Left cardiac atrium (tissue), 4 donors: ENCODE data around the gene THEMIS2. TPM values are rescaled to one million over a fixed set of nuclear protein-coding genes. Genes with fewer than 3 reads are reported as not detected.

Source experiments
- ATAC-seq, 2 donors: fragments of 200-7000 bp; cut with Tn5 transposase; one replicate each; pipeline ENCODE4 v1.9.1; 2020; ENCODE audit warnings: mild to moderate bottlenecking in 2 of 2, moderate library complexity in 2 of 2
- DNase-seq: peaks from one replicate; pipeline ENCODE4 v3.0.0-alpha.2; 2020
- intact Hi-C, 2 donors: fragments of 100-400 bp; cut with DNase I; formaldehyde crosslinking; loops; one replicate each; pipeline versions ENCODE4 v1.14.1 to v1.15.1; 2022 to 2023
- total RNA-seq, 2 donors: library from RNA; stranded (reverse); fragmentation: NEBNext Ultra II Directional; extraction: Animal tissue kit (Norgen Biotek cat#: 25700); gene quantifications; one replicate each; pipeline ENCODE4 v1.2.1, GENCODE V29; 2021
- donor health status: DM: no; HTN: yes; CAD: no.
- donor health status: DM: no; HTN: yes; CAD: no; lungs with severe emphysema.
- donor health status: DM: yes; HTN: yes; CAD: no.
- donor health status: Dilated cardiomyopathy.

The THEMIS2 gene
- total RNA-seq, 2 donors from 2014 or later = 12.0 to 15.6 TPM

GRCh38 chr1:27931184-27931583 lies 58.8 kb downstream of the THEMIS2 start:
- ATAC-seq = no peak
- DNase-seq = no peak
- intact Hi-C loops = no loop called here

GRCh38 chr1:27931759-27932158 lies 59.4 kb downstream of the THEMIS2 start:
- DNase-seq (no peak), ATAC-seq (no peak)
- intact Hi-C loops = no loop called here

- ATAC-seq = peak; percentile 19 to 93
- no peak for DNase-seq
- intact Hi-C loops = no loop called here
Observed at GRCh38 chr1:27934818-27935549, 62.6 kb downstream of the THEMIS2 start, which contains the start of gene SMPDL3B. SMPDL3B (plus strand) TSS chr1:27935000; CDS start chr1:27935184, 184 bp downstream.

- intact Hi-C loops = no loop called here
- DNase-seq (no peak), ATAC-seq (no peak)
Observed at GRCh38 chr1:27935721-27936120, 63.4 kb downstream of the THEMIS2 start.

Other genes starting within 250 kb of the THEMIS2 start
- 10 to 100 TPM in 1 of 2 donors, 1 to 10 TPM in 1; 8.6 to 10.7 TPM for gene FGR, start 237.4 kb upstream of the THEMIS2 start, total RNA-seq
- 100 to 1,000 TPM in 1 of 2 donors, 10 to 100 TPM in 1; 40.6 to 143 TPM for gene IFI6, start 200.4 kb upstream of the THEMIS2 start, total RNA-seq
- gene FAM76A, start 146.6 kb upstream of the THEMIS2 start, total RNA-seq = 10 to 100 TPM; 13.2 to 13.5 TPM
- 10 to 100 TPM; 30.5 to 46.6 TPM for gene STX12, start 99.3 kb upstream of the THEMIS2 start, total RNA-seq
- gene PPP1R8, start 41.8 kb upstream of the THEMIS2 start, total RNA-seq = 10 to 100 TPM; 25.0 TPM
- gene RPA2, start 42.0 kb downstream of the THEMIS2 start, total RNA-seq = 10 to 100 TPM; 25.2 to 29.9 TPM
- under 1 TPM; 0.29 to 0.73 TPM for gene SMPDL3B, start 62.5 kb downstream of the THEMIS2 start, total RNA-seq
- gene XKR8, start 87.4 kb downstream of the THEMIS2 start, total RNA-seq = 1 to 10 TPM; 5.4 to 5.7 TPM
- 10 to 100 TPM; 17.8 to 18.8 TPM for gene EYA3, start 216.1 kb downstream of the THEMIS2 start, total RNA-seq